Neuronal stem cell (in vitro differentiated cells): ENCODE results near the gene KRT73.

ENCODE experiments used
- DNase-seq: peaks from one replicate; pipeline ENCODE4 v3.0.0-alpha.2; 2013; ENCODE audit warnings: low spot score
- H2AFZ ChIP-seq: one replicate; pipeline ENCODE4 v1.6.1; 2013; ENCODE audit warnings: mild to moderate bottlenecking, low read length, inconsistent platforms
- H2AK5ac ChIP-seq: 2 replicates; pipeline ENCODE4 v1.6.1; 2013; ENCODE audit warnings: low read depth, mild to moderate bottlenecking, inconsistent platforms, low read length, moderate library complexity, mixed read lengths
- H2BK120ac ChIP-seq: 2 replicates; pipeline ENCODE4 v1.6.1; 2013; ENCODE audit warnings: low read depth, mild to moderate bottlenecking, inconsistent platforms, low read length, moderate library complexity, mixed read lengths
- H2BK12ac ChIP-seq: one replicate; pipeline ENCODE4 v1.6.1; 2013; ENCODE audit warnings: low read length, inconsistent platforms
- H2BK15ac ChIP-seq: 2 replicates; pipeline ENCODE4 v1.6.1; 2013; ENCODE audit warnings: mild to moderate bottlenecking, low read length, inconsistent platforms, mixed read lengths
- H2BK5ac ChIP-seq: one replicate; pipeline ENCODE4 v1.6.1; 2013; ENCODE audit warnings: inconsistent platforms, mild to moderate bottlenecking, low read length, moderate library complexity
- H3K14ac ChIP-seq: one replicate; pipeline ENCODE4 v1.6.1; 2013; ENCODE audit warnings: low read length, inconsistent platforms
- H3K18ac ChIP-seq: 2 replicates; pipeline ENCODE4 v1.6.1; 2013; ENCODE audit warnings: low read length, inconsistent platforms
- H3K23ac ChIP-seq: 2 replicates; pipeline ENCODE4 v1.6.1; 2013; ENCODE audit warnings: low read depth, mild to moderate bottlenecking, mixed read lengths, low read length, inconsistent platforms; ENCODE audit not compliant: poor library complexity
- H3K27ac ChIP-seq: replicated peaks from 3 replicates; pipeline ENCODE4 v1.5.1; 2013; ENCODE audit warnings: low read length, inconsistent platforms
- H3K27me3 ChIP-seq, 3 experiments: 2 replicates each; pipeline ENCODE4 v1.6.1; 2013; ENCODE audit warnings: low read length in 3 of 3, mild to moderate bottlenecking in 2 of 3, inconsistent platforms in 1 of 3, low read depth in 1 of 3, mixed read lengths in 1 of 3, moderate library complexity in 1 of 3; ENCODE audit not compliant: control insufficient read depth in 3 of 3, insufficient read depth in 3 of 3
- H3K36me3 ChIP-seq, 2 donors: replicated peaks in 1 of 2; 2 replicates each; pipeline ENCODE4 v1.6.1; 2013; ENCODE audit warnings: low read length in 2 of 2; ENCODE audit not compliant: control insufficient read depth in 2 of 2, insufficient read depth in 2 of 2
- H3K4ac ChIP-seq: 2 replicates; pipeline ENCODE4 v1.6.1; 2013; ENCODE audit warnings: inconsistent platforms, mild to moderate bottlenecking, low read length, moderate library complexity
- H3K4me1 ChIP-seq, 2 donors: 1 replicate in 1 of 2; 2 replicates in 1 of 2; pipeline ENCODE4 v1.6.1; 2013; ENCODE audit warnings: low read length in 2 of 2, low read depth in 1 of 2; ENCODE audit not compliant: control insufficient read depth in 2 of 2, insufficient read depth in 1 of 2
- H3K4me2 ChIP-seq: one replicate; pipeline ENCODE4 v1.6.1; 2013; ENCODE audit warnings: mild to moderate bottlenecking, low read length, inconsistent platforms; ENCODE audit not compliant: insufficient read depth, poor library complexity, severe bottlenecking
- H3K4me3 ChIP-seq, 2 donors: 2 replicates each; pipeline ENCODE4 v1.5.1; 2013; ENCODE audit warnings: low read length in 2 of 2, mild to moderate bottlenecking in 2 of 2, inconsistent platforms in 1 of 2, moderate library complexity in 1 of 2
- H3K79me1 ChIP-seq: one replicate; pipeline ENCODE4 v1.6.1; 2013; ENCODE audit warnings: low read depth, mild to moderate bottlenecking, inconsistent platforms, low read length, moderate library complexity
- H3K9ac ChIP-seq: one replicate; pipeline ENCODE4 v1.6.1; 2013; ENCODE audit warnings: mild to moderate bottlenecking, low read depth, low read length, inconsistent platforms; ENCODE audit not compliant: poor library complexity
- H3K9me3 ChIP-seq, 2 donors: replicated peaks in 1 of 2; 2 replicates each; pipeline versions ENCODE3 to v1.6.1; 2013; ENCODE audit warnings: low read length in 2 of 2, mild to moderate bottlenecking in 2 of 2, inconsistent platforms in 1 of 2, low read depth in 1 of 2, mixed read lengths in 1 of 2, moderate library complexity in 1 of 2; ENCODE audit not compliant: control insufficient read depth in 2 of 2, insufficient read depth in 1 of 2
- H4K8ac ChIP-seq: one replicate; pipeline ENCODE4 v1.6.1; 2013; ENCODE audit warnings: low read depth, mild to moderate bottlenecking, inconsistent platforms, low read length, moderate library complexity
- H4K91ac ChIP-seq: one replicate; pipeline ENCODE4 v1.6.1; 2013; ENCODE audit warnings: low read length, low read depth, mild to moderate bottlenecking, inconsistent platforms; ENCODE audit not compliant: poor library complexity
- WGBS, 2 donors: extraction: QIAGEN DNeasy Blood & Tissue Kit; methylation state at CpG; one replicate each; pipeline ENCODE4 v1.1.7; 2013; ENCODE audit warnings: missing lambda C conversion rate in 2 of 2, mixed read lengths in 1 of 2; ENCODE audit not compliant: insufficient read length in 2 of 2, insufficient replicate concordance in 1 of 2; ENCODE audit errors: extremely low coverage in 2 of 2; 5-methylcytosine and 5-hydroxymethylcytosine counted together

Gene KRT73

DNA sequence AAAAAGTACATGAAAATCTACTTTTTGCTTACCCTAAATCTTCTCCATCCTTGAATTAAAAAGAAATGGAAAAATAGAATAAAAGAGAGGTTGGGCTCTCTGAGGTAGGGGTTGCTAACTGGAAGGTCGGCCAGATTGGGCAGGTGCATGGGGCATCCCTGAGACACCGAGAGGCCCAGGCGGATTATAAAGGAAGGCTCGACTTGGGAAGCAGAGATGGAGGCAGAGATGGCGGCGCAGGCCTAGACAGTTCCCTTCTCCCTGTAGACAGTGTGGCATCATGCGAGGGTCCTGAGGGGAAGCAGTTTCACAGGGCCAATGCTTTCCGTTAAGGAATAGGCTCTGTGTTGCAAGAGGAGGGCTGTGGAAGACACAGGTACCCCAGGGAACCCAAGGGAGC lies 41.0 kb downstream of the KRT73 start:
- no peak for DNase-seq
- Histone ChIP-seq H3K4me3 (no peak overlapping the region), H3K4me1 (peaks cover 0 to 5% of the 10 kb centered on the region in 2 donors), H2AK5ac (no peak overlapping the region), H3K4ac (no peak overlapping the region), H3K79me1 (no peaks in the 10 kb centered on the region), H3K36me3 (no peaks in the 10 kb centered on the region), H2BK12ac (no peak overlapping the region), H3K14ac (no peak overlapping the region), H4K91ac (no peak overlapping the region), H3K27ac (no peak overlapping the region), H2BK5ac (no peak overlapping the region), H3K23ac (no peak overlapping the region), H3K4me2 (no peak overlapping the region), H4K8ac (no peak overlapping the region), H2BK15ac (no peak overlapping the region), H3K27me3 (peaks cover 0 to 21% (median 0%) of the 10 kb centered on the region in 3 experiments), H2BK120ac (no peak overlapping the region), H3K9me3 (no peaks in the 10 kb centered on the region), H2AFZ (no peak overlapping the region), H3K18ac (no peak overlapping the region), H3K9ac (no peak overlapping the region)
- no CpG with 5 or more reads among the region's 8 CpGs for WGBS, 2 donors

DNA sequence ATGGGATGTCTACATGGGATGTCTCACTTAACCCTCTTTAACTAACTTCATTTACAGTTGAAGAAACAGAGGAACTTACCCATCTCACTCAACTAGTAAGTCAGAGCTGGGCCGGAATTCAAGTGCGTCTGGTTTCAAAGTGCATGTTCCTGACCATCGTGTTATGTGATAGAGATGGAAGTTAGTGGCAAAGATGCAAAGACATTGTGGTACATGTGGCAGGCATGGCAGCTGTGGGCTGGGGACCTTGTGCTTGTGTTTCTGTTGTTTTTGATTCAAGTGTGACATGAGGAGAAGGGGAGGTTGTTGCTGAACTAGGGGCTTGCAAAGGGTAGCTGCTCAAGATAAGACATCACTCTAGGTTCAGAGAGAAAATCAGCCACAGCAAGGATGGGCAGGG lies 42.4 kb downstream of the KRT73 start:
- Histone ChIP-seq H3K18ac (no peak overlapping the region), H3K14ac (no peak overlapping the region), H2BK12ac (no peak overlapping the region), H3K4me1 (peaks cover 0 to 5% of the 10 kb centered on the region in 2 donors), H2AFZ (no peak overlapping the region), H2BK5ac (no peak overlapping the region), H3K23ac (no peak overlapping the region), H3K4ac (no peak overlapping the region), H3K27ac (no peak overlapping the region), H3K27me3 (peaks cover 0 to 24% (median 0%) of the 10 kb centered on the region in 3 experiments), H2AK5ac (no peak overlapping the region), H3K4me3 (no peak overlapping the region), H4K8ac (no peak overlapping the region), H4K91ac (no peak overlapping the region), H3K4me2 (no peak overlapping the region), H3K79me1 (no peaks in the 10 kb centered on the region), H2BK15ac (no peak overlapping the region), H3K9me3 (no peaks in the 10 kb centered on the region), H3K36me3 (no peaks in the 10 kb centered on the region), H3K9ac (no peak overlapping the region), H2BK120ac (no peak overlapping the region)
- DNase-seq = no peak
- WGBS, 2 donors = no CpG with 5 or more reads among the region's 3 CpGs

- H3K4ac ChIP-seq = no peak overlapping the region
- no peak overlapping the region for H2BK15ac ChIP-seq
- H3K9ac ChIP-seq = no peak overlapping the region
- no peak overlapping the region for H3K27ac ChIP-seq
- no peak overlapping the region for H3K4me3 ChIP-seq
- peaks cover 0 to 24% (median 0%) of the 10 kb centered on the region in 3 experiments for H3K27me3 ChIP-seq
- no peak overlapping the region for H3K4me2 ChIP-seq
- H3K4me1 ChIP-seq = peaks cover 0 to 5% of the 10 kb centered on the region in 2 donors
- H3K36me3 ChIP-seq = no peaks in the 10 kb centered on the region
- H2BK120ac ChIP-seq = no peak overlapping the region
- no peaks in the 10 kb centered on the region for H3K79me1 ChIP-seq
- H2BK12ac ChIP-seq = no peak overlapping the region
- H3K9me3 ChIP-seq = no peaks in the 10 kb centered on the region
- H2BK5ac ChIP-seq = no peak overlapping the region
- H4K8ac ChIP-seq = no peak overlapping the region
- no peak overlapping the region for H2AFZ ChIP-seq
- H3K23ac ChIP-seq = no peak overlapping the region
- no peak for DNase-seq
- H3K14ac ChIP-seq = no peak overlapping the region
- H4K91ac ChIP-seq = no peak overlapping the region
- whole genome bisulfite sequencing, 2 donors = no CpG with 5 or more reads among the region's 9 CpGs
- H3K18ac ChIP-seq = no peak overlapping the region
- no peak overlapping the region for H2AK5ac ChIP-seq
These were observed 43.1 kb downstream of the KRT73 start for GRCh38 chr12:52575256-52575655.

GRCh38 chr12:52573743-52574142 lies 44.6 kb downstream of the KRT73 start, which contains the start of gene KRT74:
Gene KRT74, minus strand, starts transcription at chr12:52573843. Its CDS starts 66 bp downstream, at chr12:52573777.
- Histone ChIP-seq H2BK120ac (no peak within 1 kb of the TSS), H3K36me3 (no peaks in the 10 kb centered on the region), H2BK15ac (no peak within 1 kb of the TSS), H3K14ac (no peak within 1 kb of the TSS), H3K4ac (no peak within 1 kb of the TSS), H2BK12ac (no peak within 1 kb of the TSS), H2BK5ac (no peak within 1 kb of the TSS), H3K9me3 (no peaks in the 10 kb centered on the region), H3K9ac (no peak within 1 kb of the TSS), H3K4me3 (no peak within 1 kb of the TSS), H3K18ac (no peak within 1 kb of the TSS), H4K8ac (no peak within 1 kb of the TSS), H3K4me1 (peaks cover 0 to 5% of the 10 kb centered on the region in 2 donors), H2AFZ (no peak within 1 kb of the TSS), H2AK5ac (no peak within 1 kb of the TSS), H3K79me1 (no peaks in the 10 kb centered on the region), H3K23ac (no peak within 1 kb of the TSS), H3K27me3 (peaks cover 0 to 12% (median 0%) of the 10 kb centered on the region in 3 experiments), H3K4me2 (no peak within 1 kb of the TSS), H4K91ac (no peak within 1 kb of the TSS), H3K27ac (no peak within 1 kb of the TSS)
- DNase-seq = no peak
- WGBS, 2 donors = no CpG with 5 or more reads among the region's 3 CpGs
